ENCODE data around the gene MYO1D.
"Not testable (repeated sequence)": the region's sequence is repeated elsewhere in the genome, so short reads cannot be mapped to it uniquely, and the experiment has no call there.

MYO1D gene

DNA sequence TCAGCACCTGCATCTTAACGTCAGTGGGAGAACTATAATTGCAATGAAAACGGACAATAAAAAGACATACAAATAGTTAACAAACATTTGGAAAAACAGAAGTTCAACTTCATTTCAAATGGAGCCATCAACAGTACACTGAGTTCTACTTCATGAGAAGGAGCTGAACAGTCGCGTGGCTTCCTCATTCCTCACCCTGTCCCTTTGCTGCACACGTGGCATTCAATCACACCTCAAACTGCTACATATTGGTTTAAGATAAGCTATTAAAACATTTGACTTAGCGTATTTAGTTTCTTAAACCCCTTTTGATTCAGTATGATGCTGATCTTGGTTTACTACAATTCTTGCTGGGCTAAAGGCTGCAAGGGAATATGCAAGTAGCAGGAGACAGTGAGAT is 313.3 kb downstream of the MYO1D start:
- DNase-seq: no peak

DNA sequence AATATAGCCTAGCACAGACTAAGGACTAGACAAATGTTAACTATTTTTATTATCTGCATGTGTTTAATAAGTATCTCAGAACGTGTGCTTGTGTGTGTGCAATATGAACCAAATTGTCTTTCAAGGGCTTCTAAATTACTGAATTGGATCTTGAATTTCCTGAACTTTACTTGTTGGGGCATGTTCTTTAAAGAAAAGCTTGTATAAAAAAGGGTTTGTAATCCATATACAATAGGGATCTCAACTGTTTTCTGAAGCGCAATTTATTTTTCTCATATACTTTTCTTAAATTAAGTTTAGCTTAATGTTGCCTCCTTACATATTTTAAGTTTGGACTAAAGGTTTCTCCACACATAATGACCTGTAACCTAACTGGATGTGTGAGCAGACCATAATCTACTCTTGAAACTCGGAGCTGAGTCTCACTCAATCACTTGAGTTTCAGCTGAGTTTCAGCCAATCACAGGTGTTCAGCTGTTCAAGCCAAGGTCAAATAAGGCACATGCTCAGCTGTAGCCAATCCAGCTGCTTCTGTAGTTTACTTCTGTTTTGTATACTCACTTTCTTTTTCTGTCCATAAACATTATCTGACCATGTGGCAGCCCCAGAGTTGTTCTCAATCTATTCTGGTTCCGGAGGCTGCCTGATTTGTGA is 317.8 kb downstream of the MYO1D start:
- no peak for DNase-seq

GRCh38 chr17:32558326-32558955 is 318.5 kb downstream of the MYO1D start:
- no peak for DNase-seq

DNA sequence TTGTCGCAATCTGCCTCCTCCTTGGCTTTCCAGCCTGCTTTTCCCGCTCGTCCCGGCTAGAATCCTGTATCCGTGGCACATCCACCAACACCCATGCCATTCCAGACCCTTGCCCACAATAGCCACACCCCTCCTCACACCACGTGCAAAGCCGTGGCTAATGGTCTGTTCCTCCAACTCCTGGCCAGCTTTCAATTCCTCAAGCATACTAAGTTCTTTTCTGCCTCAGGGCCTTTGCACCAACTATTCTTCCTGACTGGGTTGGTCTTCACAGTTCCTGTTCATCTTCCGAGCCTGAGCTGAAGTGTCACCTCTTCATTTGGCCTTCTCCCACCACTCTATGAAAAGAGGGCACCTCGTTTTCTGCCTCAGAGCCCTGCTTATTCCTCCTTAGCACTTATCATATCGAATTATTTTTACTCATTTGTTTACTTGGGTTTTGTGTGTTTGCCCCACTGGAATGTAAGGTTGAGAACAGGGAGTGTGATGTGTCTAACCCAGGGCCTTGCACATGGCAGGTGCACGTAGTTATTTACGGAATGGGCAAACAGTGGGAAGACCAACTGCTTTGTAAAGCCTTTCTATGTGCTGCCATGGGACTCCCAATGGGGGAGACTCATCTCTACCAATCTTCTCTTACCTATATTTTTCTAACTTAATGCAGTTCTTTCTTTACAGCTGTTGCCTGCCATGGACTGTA is 321.2 kb downstream of the MYO1D start:
- DNase-seq: no peak

DNA sequence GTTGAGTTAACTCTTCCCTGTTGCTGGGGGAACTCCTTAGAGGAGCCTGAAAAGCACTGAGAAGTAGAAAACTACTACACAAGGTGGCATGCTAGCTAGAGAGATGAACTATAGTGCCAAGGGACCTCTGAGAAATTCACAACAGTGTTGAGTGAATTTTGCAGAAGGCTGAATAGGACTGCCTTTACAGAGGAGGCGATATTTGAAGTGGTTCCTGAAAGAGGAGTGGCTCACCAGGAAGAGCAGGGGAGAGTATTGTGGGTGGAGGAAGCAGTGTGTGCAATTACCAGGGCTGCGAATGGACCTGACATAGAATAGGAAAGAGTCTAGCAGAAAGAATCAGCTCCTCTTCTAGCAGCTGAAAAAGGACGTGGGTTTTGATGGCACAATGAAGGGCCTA is 323.8 kb downstream of the MYO1D start:
- no peak for DNase-seq

DNA sequence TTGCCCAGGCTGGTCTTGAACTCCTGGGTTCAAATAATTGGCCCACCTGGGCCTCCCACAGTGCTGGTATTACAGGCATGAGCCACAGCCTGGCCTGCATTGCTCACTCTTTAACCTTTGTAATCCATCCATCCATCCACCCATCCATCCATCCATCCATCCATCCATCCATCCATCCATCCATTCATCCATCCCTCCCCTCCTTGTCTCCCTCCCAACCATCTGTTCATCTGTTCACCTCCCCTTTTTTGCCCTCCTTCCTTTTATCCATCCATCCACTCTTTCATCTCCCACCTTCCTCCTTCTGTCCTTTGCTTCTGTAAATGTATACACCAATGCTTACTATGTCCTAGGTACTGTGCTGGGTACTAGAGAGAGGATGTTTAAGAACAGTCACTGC is 324.6 kb downstream of the MYO1D start:
- no peak for DNase-seq

DNA sequence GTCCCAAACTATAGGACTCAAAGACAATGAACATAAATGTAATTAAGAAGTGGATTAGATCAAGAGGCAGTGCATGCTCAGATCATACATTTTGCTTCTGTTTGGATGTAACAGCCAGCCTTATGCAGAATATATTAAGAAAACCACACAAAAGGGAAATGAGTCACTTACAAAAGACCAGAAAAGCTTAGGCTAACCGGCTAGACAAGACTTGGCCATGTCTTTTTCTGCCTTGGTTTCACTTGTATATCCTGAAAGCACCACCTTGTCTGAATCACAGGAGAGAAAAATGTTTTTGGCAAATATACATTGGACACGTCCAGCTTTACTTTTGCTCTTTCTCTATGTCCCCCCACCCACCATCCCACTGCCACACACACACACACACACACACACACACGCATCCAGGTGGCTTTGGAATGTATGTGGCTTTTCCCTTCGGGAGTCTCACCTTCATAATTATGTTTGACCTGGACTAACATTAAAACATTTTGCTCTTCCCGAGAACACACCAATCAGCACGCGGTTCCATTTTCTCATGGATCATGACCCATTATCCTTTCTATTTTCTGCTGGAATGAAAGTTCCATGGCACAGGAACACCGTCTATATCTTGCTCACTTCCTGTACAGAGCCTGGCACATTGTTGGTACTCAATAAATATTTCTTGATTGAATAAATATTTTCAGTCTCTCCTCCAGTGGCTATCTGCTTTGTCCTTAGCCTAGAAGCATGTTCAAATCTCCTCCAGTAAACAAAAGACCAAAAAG is 325.6 kb downstream of the MYO1D start:
- no peak for DNase-seq

DNA sequence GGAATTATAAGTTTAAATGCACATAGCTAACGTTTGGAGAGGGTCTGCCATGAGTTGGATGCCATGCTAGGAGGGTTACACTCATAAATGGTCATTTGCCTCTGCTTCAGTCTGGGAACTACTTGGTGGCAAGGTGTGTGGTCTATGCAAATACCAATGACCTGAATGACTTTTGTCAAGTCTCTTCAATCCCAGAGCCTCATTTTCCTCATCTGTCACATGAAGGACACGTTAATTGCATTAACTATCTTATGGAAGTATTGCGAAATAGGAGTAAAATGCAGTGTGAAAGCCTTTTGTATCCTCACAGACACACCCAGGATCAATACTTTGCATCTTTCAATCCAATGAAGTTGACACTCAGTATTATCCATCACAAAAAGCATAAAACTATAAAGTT is 327.4 kb downstream of the MYO1D start:
- no peak for DNase-seq

DNA sequence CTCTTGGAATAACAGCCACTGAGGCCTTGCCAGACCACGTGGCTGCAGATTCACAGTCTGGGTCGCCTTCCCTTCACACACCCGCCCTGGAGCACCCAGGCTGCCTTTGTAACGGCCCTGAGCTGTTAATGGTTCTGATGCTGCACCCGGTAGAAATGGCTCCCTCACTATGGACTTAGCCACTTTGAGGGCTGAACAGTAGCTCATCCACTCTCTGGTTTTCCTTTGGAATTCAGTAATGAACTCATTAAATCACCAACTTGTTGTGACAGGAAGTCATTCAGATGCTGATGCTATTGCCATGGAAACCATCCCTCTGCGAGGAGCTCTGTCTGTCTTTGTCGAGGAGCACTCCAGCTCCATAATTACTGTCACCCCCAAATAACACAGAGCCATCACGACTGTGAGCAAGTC is 330.9 kb downstream of the MYO1D start:
- DNase-seq: no peak

DNA sequence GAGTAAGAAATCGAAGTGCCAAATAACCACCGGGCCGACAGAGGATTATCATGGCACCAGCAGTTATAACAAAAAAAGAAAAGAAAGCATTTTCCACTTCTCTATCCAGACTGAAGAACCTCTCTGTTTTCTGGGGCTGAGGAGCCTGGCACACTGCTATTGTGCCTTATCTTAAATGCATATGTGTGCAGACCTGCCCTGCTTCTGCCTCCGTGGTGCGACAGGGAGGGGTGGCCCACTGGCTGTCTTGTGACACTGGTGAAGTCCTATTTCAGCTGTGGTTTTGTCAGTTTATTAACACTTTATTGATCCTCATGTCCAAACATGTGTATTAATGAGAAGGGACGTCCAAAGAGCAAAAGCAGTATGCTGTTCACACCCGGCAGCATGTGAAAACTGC is 334.7 kb downstream of the MYO1D start:
- no peak for DNase-seq

- no peak for DNase-seq
Measured at GRCh38 chr17:32541640-32542039, 335.3 kb downstream of the MYO1D start.

- no peak for DNase-seq
Measured at GRCh38 chr17:32536736-32537643, 339.9 kb downstream of the MYO1D start.

- no peak for DNase-seq
Measured at GRCh38 chr17:32533296-32533695, 343.6 kb downstream of the MYO1D start.

GRCh38 chr17:32529604-32530003 is 347.3 kb downstream of the MYO1D start:
- no peak for DNase-seq

GRCh38 chr17:32528825-32529224 is 348.1 kb downstream of the MYO1D start:
- DNase-seq: no peak

DNA sequence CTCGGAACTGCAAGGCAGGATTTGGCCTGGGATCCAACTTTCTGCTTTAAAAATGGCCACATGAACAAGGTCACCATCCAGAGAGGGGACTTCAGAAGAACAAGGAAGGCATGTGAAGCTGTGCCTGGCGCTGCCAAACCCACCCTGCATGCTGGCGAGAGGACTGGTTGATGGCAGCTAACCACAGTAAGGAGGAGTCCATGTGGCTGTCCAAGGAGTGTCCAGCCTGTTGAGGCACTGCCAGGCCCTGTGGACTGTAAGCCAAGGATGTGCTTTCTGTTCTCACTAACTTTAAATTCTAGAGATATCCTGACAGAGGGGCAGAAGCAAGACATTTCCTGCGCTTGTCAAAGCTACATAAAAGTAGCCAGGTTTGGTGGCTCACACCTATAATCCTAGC is 349.8 kb downstream of the MYO1D start:
- no peak for DNase-seq

GRCh38 chr17:32525122-32525521 is 351.8 kb downstream of the MYO1D start:
- no peak for DNase-seq

DNA sequence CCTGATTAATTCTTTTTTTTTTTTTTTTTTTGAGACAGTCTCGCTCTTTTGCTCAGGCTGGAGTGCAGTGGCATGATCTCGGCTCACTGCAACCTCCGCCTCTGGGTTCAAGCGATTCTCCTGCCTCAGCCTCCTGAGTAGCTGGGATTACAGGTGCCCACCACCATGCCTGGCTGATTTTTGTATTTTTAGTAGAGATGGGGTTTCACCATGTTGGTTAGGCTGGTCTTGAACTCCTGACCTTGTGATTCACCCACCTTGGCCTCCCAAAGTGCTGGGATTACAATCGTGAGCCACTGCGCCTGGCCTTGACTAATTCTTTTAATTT is 352.4 kb downstream of the MYO1D start:
- not testable (repeated sequence) for DNase-seq

DNA sequence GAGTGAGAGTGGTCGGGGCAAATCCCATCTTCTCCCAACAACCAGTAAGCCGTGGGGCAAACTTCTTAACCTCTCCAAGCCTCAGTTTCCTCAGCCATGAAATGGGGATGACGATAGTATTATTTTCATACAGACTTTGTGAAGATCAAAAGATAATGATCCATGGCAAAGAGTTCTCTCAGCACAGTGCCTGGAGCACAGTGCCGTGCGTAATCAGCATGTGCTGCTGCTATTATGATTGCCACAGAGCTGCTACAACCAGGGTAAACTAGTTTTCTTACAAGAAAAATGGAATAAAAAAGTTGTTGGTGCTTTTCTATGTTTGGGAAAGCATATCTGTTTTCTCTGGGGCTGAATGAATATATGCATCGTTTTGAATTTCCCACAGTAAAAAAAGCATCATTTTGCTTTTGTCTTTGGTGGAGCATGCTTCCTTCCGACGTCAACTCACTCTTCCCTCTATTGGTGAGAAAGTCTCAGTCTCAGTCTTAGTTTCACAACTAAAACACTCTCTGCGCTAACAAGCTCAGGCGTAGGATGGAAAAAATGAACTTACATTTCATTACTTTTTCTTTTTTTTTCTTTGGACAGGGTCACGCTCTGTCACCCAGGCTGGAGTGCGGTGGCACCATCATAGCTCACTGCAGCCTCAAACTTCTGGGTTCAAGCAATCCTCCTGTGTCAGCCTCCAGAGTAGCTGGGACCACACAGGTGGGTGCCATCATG is 352.9 kb downstream of the MYO1D start:
- no peak for DNase-seq

- no peak for DNase-seq
Measured at GRCh38 chr17:32523017-32523680, 353.8 kb downstream of the MYO1D start.

DNA sequence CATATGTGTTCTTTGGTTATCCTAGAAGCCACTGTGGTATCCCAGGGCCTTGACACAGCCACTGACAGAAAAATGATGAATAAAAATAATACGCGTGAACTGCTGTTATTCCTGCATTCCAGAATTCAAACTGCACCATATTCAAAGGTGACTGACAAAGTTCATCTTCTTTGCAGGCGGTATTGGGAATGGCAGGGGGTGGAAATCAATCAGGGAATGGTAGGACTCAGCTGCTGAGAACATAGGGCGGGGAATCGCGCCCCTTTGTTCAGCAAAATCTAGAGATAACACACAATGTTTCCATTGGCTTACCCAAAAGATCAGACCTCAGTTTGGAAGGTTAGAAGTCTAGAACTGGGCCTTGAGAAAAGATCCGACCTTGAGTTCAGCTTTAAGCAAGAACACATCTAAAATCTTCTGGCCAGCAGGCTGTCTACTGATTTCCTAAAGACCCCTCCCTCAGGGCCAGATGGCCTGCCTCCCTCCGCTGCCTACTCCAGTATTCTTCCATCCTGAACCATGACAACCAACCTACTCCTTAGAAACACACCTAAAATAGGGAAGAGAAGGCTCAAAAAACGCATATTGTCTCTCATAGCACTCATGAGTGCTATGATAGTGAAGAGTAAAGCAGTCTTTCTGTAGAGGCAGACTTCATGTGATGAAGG is 356.1 kb downstream of the MYO1D start:
- DNase-seq: no peak
